K562 (cell line): Measurements from ENCODE around the gene PIP4K2A. TPM values are rescaled to one million over a fixed set of nuclear protein-coding genes. Genes with fewer than 3 reads are reported as not detected.

ENCODE experiments used
- BACH1 ChIP-seq: fragments of 200-800 bp; sonication (Bioruptor generic); IDR thresholded peaks from 2 replicates; pipeline ENCODE4 v1.6.1; 2016; ENCODE audit warnings: missing genetic modification characterization, missing compliant biosample characterization
- CREB3L1 ChIP-seq: fragments of 450-650 bp; IDR thresholded peaks from 2 replicates; pipeline ENCODE4 v1.6.1; 2014; ENCODE audit warnings: low read depth, mild to moderate bottlenecking, moderate library complexity, borderline replicate concordance
- CXXC5 ChIP-seq: fragments of 250-450 bp; sonication (Bioruptor Pico); IDR thresholded peaks from 2 replicates; pipeline ENCODE4 v1.8.0; 2022; ENCODE audit warnings: inconsistent platforms, mild to moderate bottlenecking, moderate library complexity
- DIDO1 ChIP-seq: fragments of 450-650 bp; IDR thresholded peaks from 2 replicates; pipeline ENCODE4 v1.6.1; 2016; ENCODE audit warnings: low read depth, missing biosample characterization, missing genetic modification characterization
- ELK1 ChIP-seq: sonication (generic); formaldehyde crosslinking; IDR thresholded peaks from 2 replicates; pipeline ENCODE4 v1.8.1; 2022; ENCODE audit warnings: missing genetic modification reagents
- FOSL1 ChIP-seq: fragments of 200-800 bp; sonication (Bioruptor generic); conservative IDR thresholded peaks from 2 replicates; pipeline ENCODE4 v1.6.1; 2016; ENCODE audit warnings: missing genetic modification characterization, missing compliant biosample characterization
- HMG20A ChIP-seq: fragments of 450-650 bp; formaldehyde crosslinking; conservative IDR thresholded peaks from 2 replicates; pipeline ENCODE4 v1.4.0; 2020; ENCODE audit warnings: mild to moderate bottlenecking, mixed read lengths
- MCM5 ChIP-seq: fragments of 450-650 bp; IDR thresholded peaks from 2 replicates; pipeline ENCODE4 v1.6.1; 2016; ENCODE audit warnings: low read depth
- MITF ChIP-seq: IDR thresholded peaks from 2 replicates; pipeline ENCODE4 v1.6.1; 2014; ENCODE audit warnings: antibody characterized with exemption
- MXD1 ChIP-seq: fragments of 250-450 bp; sonication (Bioruptor Pico); IDR thresholded peaks from 2 replicates; pipeline ENCODE4 v1.8.0; 2021; ENCODE audit warnings: borderline replicate concordance, mild to moderate bottlenecking, moderate library complexity; ENCODE audit not compliant: poor library complexity, severe bottlenecking
- MXI1 ChIP-seq: IDR thresholded peaks from 2 replicates; pipeline ENCODE4 v1.6.1; 2011; ENCODE audit warnings: low read depth, mild to moderate bottlenecking, improper control_type of control experiment, low read length
- NFYB ChIP-seq: IDR thresholded peaks from 2 replicates; pipeline ENCODE4 v1.6.1; 2011; ENCODE audit warnings: mild to moderate bottlenecking, moderate library complexity; ENCODE audit not compliant: insufficient read length; ENCODE audit errors: extremely low read depth
- NONO ChIP-seq, 2 experiments: fragments of 200-400 bp in 1 of 2; fragments of 450-650 bp in 1 of 2; formaldehyde crosslinking in 1 of 2; IDR thresholded peaks; 2 replicates each; pipeline ENCODE4 v1.6.1; 2017; ENCODE audit warnings: low read depth in 2 of 2, mild to moderate bottlenecking in 2 of 2, moderate library complexity in 2 of 2, low read length in 1 of 2
- NR3C1 ChIP-seq: sonication (generic); formaldehyde crosslinking; IDR thresholded peaks from 2 replicates; pipeline ENCODE4 v1.8.1; 2022; ENCODE audit warnings: missing genetic modification reagents
- RBM25 ChIP-seq: fragments of 200-400 bp; formaldehyde crosslinking; IDR thresholded peaks from 2 replicates; pipeline ENCODE4 v1.6.1; 2018; ENCODE audit warnings: low read length, low read depth, moderate library complexity; ENCODE audit not compliant: severe bottlenecking
- ZNF324 ChIP-seq: fragments of 250-450 bp; sonication (Bioruptor Pico); IDR thresholded peaks from 2 replicates; pipeline ENCODE4 v1.4.0; 2020; ENCODE audit warnings: mild to moderate bottlenecking
- polyA plus RNA-seq, 8 experiments: library from polyadenylated mRNA; depleted of rRNA in 4 of 8; stranded (reverse) in 5 of 8; unstranded in 3 of 8; fragments of >200 nt; fragmentation: Nextera tagmentation in 2 of 8; fragmentation: Illumina TruSeq in 1 of 8; extraction: Ambion mirVana in 2 of 8; extraction: Trizol in 1 of 8; gene quantifications; 2 replicates each; pipeline versions ENCODE4 v1.2.1 to v1.2.3, GENCODE V29; 2011 to 2014; ENCODE audit warnings: inconsistent platforms in 1 of 8, missing spikeins in 1 of 8
- total RNA-seq, 7 experiments: library from RNA; depleted of rRNA in 6 of 7; stranded (reverse); fragments of >200 nt in 6 of 7; fragmentation: Illumina TruSeq in 2 of 7; extraction: Trizol in 2 of 7; gene quantifications; 2 replicates each; pipeline versions ENCODE4 v1.2.1 to v1.2.3, GENCODE V29; 2011 to 2021; ENCODE audit warnings: low replicate concordance in 1 of 7

PIP4K2A gene
- total and polyA plus RNA-seq, 9 of the 15 experiments (the other 6 are each of a cell fraction or from before 2014, with no cell fraction given): 35.6 to 117 (median 71.9) TPM

DNA sequence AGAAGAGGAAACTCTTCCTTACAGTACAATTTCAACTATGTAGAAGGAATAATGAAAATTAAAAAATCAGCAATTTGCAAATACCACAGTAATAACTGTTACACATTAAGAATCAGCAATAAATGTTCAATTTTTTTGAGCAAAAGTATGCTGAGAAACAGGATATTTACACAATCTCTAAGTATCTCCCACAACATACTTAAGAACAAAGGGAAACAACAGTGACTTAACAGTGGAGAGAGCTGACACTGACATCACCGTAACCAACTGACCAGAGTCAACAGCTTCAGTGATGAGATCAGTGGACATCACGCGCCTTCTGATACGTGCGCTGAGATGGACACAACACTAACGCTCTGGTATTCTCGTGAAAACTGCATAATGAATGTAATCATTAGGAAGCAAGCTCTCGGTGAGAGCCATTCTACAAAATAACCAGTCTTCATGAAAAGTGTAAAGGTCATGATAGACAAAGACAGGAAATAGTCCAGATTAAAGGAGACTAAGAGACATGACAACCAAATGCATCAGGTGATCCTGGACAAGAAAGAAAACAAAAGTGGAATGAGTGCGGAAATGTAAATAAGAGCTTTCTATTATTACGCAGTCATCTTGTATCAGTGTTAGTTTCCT, 82.6 kb downstream of the PIP4K2A start (continued):
- TF ChIP-seq ZNF324: no peak
- peak; percentile 75; the same call in 1 of the 2 replicates for TF ChIP-seq BACH1
- no peak for TF ChIP-seq DIDO1
- TF ChIP-seq ELK1 (CRISPR knock-in tag): no peak
- no peak for TF ChIP-seq MXD1 (CRISPR knock-in tag)
- peak; percentile 96 for TF ChIP-seq MITF
- no peak for TF ChIP-seq MXI1
- TF ChIP-seq CXXC5 (CRISPR knock-in tag): peak; percentile 86
- TF ChIP-seq HMG20A (CRISPR knock-in tag): no peak
- TF ChIP-seq MCM5: no peak
- no peak for TF ChIP-seq NR3C1 (CRISPR knock-in tag)
- no peak for TF ChIP-seq NFYB
- TF ChIP-seq FOSL1: no peak; the same call in 1 of the 2 replicates
- peak; percentile 48; the same call in 1 of the 2 replicates for TF ChIP-seq CREB3L1
- no peak for TF ChIP-seq NONO (IDR thresholded peaks at IDR 0.05; ENCODE audit: low read depth in 2 of 2, low read length in 1 of 2)
- no peak for TF ChIP-seq RBM25
